Transverse colon (tissue), 4 donors: ENCODE data around the gene HOXA4. TPM values are rescaled to one million over a fixed set of nuclear protein-coding genes. Genes with fewer than 3 reads are reported as not detected.

Experiments used
- DNase-seq: peaks from one replicate; pipeline ENCODE4 v3.0.0-alpha.2; 2019
- H3K27ac ChIP-seq, 4 donors: fragments of 200-600 bp; sonication (generic); 2 replicates each; pipeline ENCODE4 v1.5.1; 2016 to 2018; ENCODE audit warnings: inconsistent platforms in 4 of 4
- H3K27me3 ChIP-seq: fragments of 200-600 bp; sonication (generic); 2 replicates; pipeline ENCODE4 v1.5.1; 2017; ENCODE audit warnings: inconsistent platforms
- H3K36me3 ChIP-seq, 4 donors: fragments of 200-600 bp; sonication (generic); 2 replicates each; pipeline ENCODE4 v1.5.1; 2017 to 2019; ENCODE audit warnings: inconsistent platforms in 4 of 4
- H3K4me1 ChIP-seq, 4 donors: fragments of 200-600 bp; sonication (generic); 2 replicates each; pipeline ENCODE4 v1.5.1; 2017 to 2020; ENCODE audit warnings: inconsistent platforms in 4 of 4
- H3K4me3 ChIP-seq, 4 donors: fragments of 200-600 bp; sonication (generic); 1 replicate in 1 of 4; 2 replicates in 3 of 4; pipeline versions ENCODE4 v1.5.1 to v1.6.1; 2017 to 2019; ENCODE audit warnings: inconsistent platforms in 4 of 4
- H3K9me3 ChIP-seq, 2 donors: fragments of 200-600 bp; sonication (generic); 2 replicates each; pipeline ENCODE4 v1.5.1; 2017 to 2019; ENCODE audit warnings: inconsistent platforms in 2 of 2
- CTCF ChIP-seq, 5 experiments: fragments of 200-600 bp in 3 of 5; fragments of 450-650 bp in 2 of 5; sonication (generic) in 3 of 5; IDR thresholded peaks; 1 replicate in 2 of 5; 2 replicates in 3 of 5; pipeline ENCODE4 v1.5.1; 2016 to 2017; ENCODE audit warnings: antibody characterized with exemption in 5 of 5, inconsistent platforms in 3 of 5, mild to moderate bottlenecking in 2 of 5, moderate library complexity in 1 of 5
- EP300 ChIP-seq: sonication (generic); formaldehyde crosslinking; IDR thresholded peaks from one replicate; pipeline ENCODE4 v1.6.1; 2017; ENCODE audit warnings: antibody characterized with exemption, low read depth
- POLR2A ChIP-seq: fragments of 450-650 bp; IDR thresholded peaks from one replicate; pipeline ENCODE4 v1.6.1; 2016; ENCODE audit warnings: antibody characterized with exemption, mild to moderate bottlenecking, moderate library complexity
- POLR2AphosphoS5 ChIP-seq, 3 donors: sonication (generic); formaldehyde crosslinking; IDR thresholded peaks; one replicate each; pipeline ENCODE4 v1.6.1; 2016; ENCODE audit warnings: antibody characterized with exemption in 3 of 3
- WGBS, 2 donors: methylation state at CpG; one replicate each; pipeline ENCODE4 v1.1.5; 2018; ENCODE audit warnings: low coverage in 1 of 2; 5-methylcytosine and 5-hydroxymethylcytosine counted together
- in situ Hi-C, 4 donors: fragments of 200-750 bp; cut with MboI; loops; one replicate each; pipeline versions ENCODE4 v1.15.0 to v1.15.1; 2017; ENCODE audit warnings: low sequenced_read_pairs in 3 of 4, low pct_ligation_motif_present in 1 of 4, low pct_unique_long_range_greater_than_20kb in 1 of 4
- intact Hi-C: fragments of 100-400 bp; cut with DNase I; formaldehyde crosslinking; loops from one replicate; pipeline ENCODE4 v1.15.1; 2023; ENCODE audit warnings: low total_unique reads
- total RNA-seq, 4 donors: library from RNA; depleted of rRNA; stranded (reverse); fragments of >200 nt; gene quantifications; one replicate each; pipeline ENCODE4 v1.1.0, GENCODE V29; 2016

Gene HOXA4
- total RNA-seq, 4 donors from 2014 or later = 3.5 to 42.4 (median 10.6) TPM

- WGBS, 2 donors = 3 to 14% methylated on average over 4 of the region's 4 CpGs
- in situ Hi-C loops = loop anchor here in 3 of 4 donors (25.0 kb wide), 3 partner anchors 806 to 1306 kb away; no protein-coding TSS in a partner anchor
- H3K27ac ChIP-seq = peak overlapping the region; percentile 95 to 99 (median 98)
These were observed 37.3 kb upstream of the HOXA4 start for GRCh38 chr7:27167916-27168264.

GRCh38 chr7:27166531-27167505, 36.3 kb upstream of the HOXA4 start:
- intact Hi-C loops = loop anchor here (10.0 kb wide), 1 partner anchor 1312 kb away; no protein-coding TSS in a partner anchor
- peaks cover 34% of the 10 kb centered on the region for H3K27me3 ChIP-seq

More at GRCh38 chr7:27167916-27168264, 37.3 kb upstream of the HOXA4 start:
- TF ChIP-seq EP300 (no peak), CTCF (IDR thresholded peaks at IDR 0.05) (no peak), POLR2AphosphoS5 (IDR thresholded peaks at IDR 0.05) (no peak), POLR2A (no peak)
- intact Hi-C loops = loop anchor here (10.0 kb wide), 1 partner anchor 1313 kb away; no protein-coding TSS in a partner anchor
- Histone ChIP-seq H3K4me3 (peak overlapping the region; percentile 3 to 67 (median 60)), H3K9me3 (no peaks in the 10 kb centered on the region), H3K4me1 (peaks cover 0 to 29% (median 13%) of the 10 kb centered on the region in 4 donors), H3K27me3 (peaks cover 44% of the 10 kb centered on the region), H3K36me3 (no peaks in the 10 kb centered on the region)
- no peak for DNase-seq

GRCh38 chr7:27165996-27166530, 35.5 kb upstream of the HOXA4 start:
- H3K4me1 ChIP-seq = peaks cover 0 to 30% (median 23%) of the 10 kb centered on the region in 4 donors
- intact Hi-C loops (loop anchor here (10.0 kb wide), 1 partner anchor 1311 kb away; no protein-coding TSS in a partner anchor), in situ Hi-C loops (loop anchor here in 3 of 4 donors (25.0 kb wide), 3 partner anchors 804 to 1304 kb away; no protein-coding TSS in a partner anchor)
- H3K9me3 ChIP-seq = no peaks in the 10 kb centered on the region
- peak overlapping the region; percentile 95 to 99 (median 98) for H3K27ac ChIP-seq
- 0 to 13% methylated on average over 5 to 45 of the region's 46 CpGs for WGBS, 2 donors
- DNase-seq = no peak
- H3K27me3 ChIP-seq = peaks cover 29% of the 10 kb centered on the region
- no peaks in the 10 kb centered on the region for H3K36me3 ChIP-seq
- H3K4me3 ChIP-seq = peak overlapping the region; percentile 58 to 82 (median 64)
- TF ChIP-seq POLR2AphosphoS5 (IDR thresholded peaks at IDR 0.05) = peak; percentile 40 to 82 (median 62)
- peak; percentile 79 for TF ChIP-seq POLR2A
- no peak for TF ChIP-seq EP300
- TF ChIP-seq CTCF (IDR thresholded peaks at IDR 0.05) = no peak

More at GRCh38 chr7:27166531-27167505, 36.3 kb upstream of the HOXA4 start:
- Histone ChIP-seq H3K36me3 (no peaks in the 10 kb centered on the region), H3K4me3 (peak overlapping the region; percentile 58 to 82 (median 64)), H3K27ac (peak overlapping the region; percentile 95 to 99 (median 98)), H3K4me1 (peaks cover 0 to 27% (median 16%) of the 10 kb centered on the region in 4 donors), H3K9me3 (no peaks in the 10 kb centered on the region)
- TF ChIP-seq POLR2A (no peak), POLR2AphosphoS5 (IDR thresholded peaks at IDR 0.05) (peak in 2 of 3 donors; percentile 5 to 40)
- WGBS, 2 donors = 7 to 9% methylated on average over 19 to 50 of the region's 50 CpGs
- in situ Hi-C loops = loop anchor here in 3 of 4 donors (25.0 kb wide), 3 partner anchors 805 to 1305 kb away; no protein-coding TSS in a partner anchor
- DNase-seq = no peak

- peaks cover 27% of the 10 kb centered on the region for H3K27me3 ChIP-seq
- no peaks in the 10 kb centered on the region for H3K9me3 ChIP-seq
- in situ Hi-C loops (loop anchor here in 3 of 4 donors (25.0 kb wide), 3 partner anchors 803 to 1303 kb away; no protein-coding TSS in a partner anchor), intact Hi-C loops (loop anchor here (10.0 kb wide), 1 partner anchor 1311 kb away; no protein-coding TSS in a partner anchor)
- 11 to 14% methylated on average over 15 to 79 of the region's 82 CpGs for WGBS, 2 donors
- peaks cover 1 to 33% (median 24%) of the 10 kb centered on the region in 4 donors for H3K4me1 ChIP-seq
- H3K36me3 ChIP-seq = no peaks in the 10 kb centered on the region
- peak within 1 kb of the TSS; percentile 95 to 99 (median 98) for H3K27ac ChIP-seq
- TF ChIP-seq POLR2A (peak; percentile 77), EP300 (no peak), POLR2AphosphoS5 (IDR thresholded peaks at IDR 0.05) (peak; percentile 86 to 94 (median 89)), CTCF (IDR thresholded peaks at IDR 0.05) (peak in 4 of 5 experiments; percentile 7 to 37 (median 18))
- H3K4me3 ChIP-seq = peak within 1 kb of the TSS; percentile 58 to 82 (median 64)
- peak; percentile 87 for DNase-seq
These were observed 34.8 kb upstream of the HOXA4 start, which contains the start of gene HOXA9 for GRCh38 chr7:27165089-27165995. Gene HOXA9 (minus strand): TSS chr7:27165537. CDS start chr7:27165457, 80 bp downstream.
